Measurements from ENCODE around the gene KCTD2.

- no peak for TF ChIP-seq CTCF (IDR thresholded peaks at IDR 0.05 in 4 of 5, conservative IDR thresholded peaks at IDR 0.05 in 1 of 5)
- TF ChIP-seq POLR2A (IDR thresholded peaks at IDR 0.05), result no peak
These were observed 41.7 kb downstream of the KCTD2 start for GRCh38 chr17:75088465-75089417.
